MM.1S (cell line): Measurements from ENCODE around the gene APBB2.

Experiments used
- DNase-seq: peaks from one replicate; pipeline ENCODE4 v3.0.0-alpha.2; 2015
- H2AFZ ChIP-seq: fragments of 300-600 bp; sonication (generic); 2 replicates; pipeline ENCODE4 v1.6.0; 2016; ENCODE audit warnings: antibody characterized with exemption, low read length
- H3F3A ChIP-seq: fragments of 300-600 bp; sonication (generic); 2 replicates; pipeline ENCODE4 v1.6.1; 2016; ENCODE audit warnings: mild to moderate bottlenecking, antibody characterized with exemption, low read length, moderate library complexity, mixed read lengths; ENCODE audit not compliant: insufficient read depth
- H3K27ac ChIP-seq: fragments of 300-600 bp; sonication (generic); 2 replicates; pipeline ENCODE4 v1.5.1; 2016; ENCODE audit warnings: mild to moderate bottlenecking, low read length
- H3K27me3 ChIP-seq: fragments of 300-600 bp; sonication (generic); replicated peaks from 2 replicates; pipeline ENCODE4 v1.6.0; 2016; ENCODE audit warnings: low read length; ENCODE audit not compliant: insufficient read depth
- H3K36me3 ChIP-seq: fragments of 300-600 bp; sonication (generic); replicated peaks from 2 replicates; pipeline ENCODE4 v1.6.1; 2016; ENCODE audit warnings: mild to moderate bottlenecking, low read length, mixed read lengths; ENCODE audit not compliant: insufficient read depth
- H3K4me1 ChIP-seq: fragments of 300-600 bp; sonication (generic); 2 replicates; pipeline ENCODE4 v1.6.1; 2016; ENCODE audit warnings: low read length, mixed read lengths
- H3K4me2 ChIP-seq: fragments of 300-600 bp; sonication (generic); 2 replicates; pipeline ENCODE4 v1.6.0; 2016; ENCODE audit warnings: low read depth, low read length
- H3K4me3 ChIP-seq: fragments of 300-600 bp; sonication (generic); 2 replicates; pipeline ENCODE4 v1.5.1; 2016; ENCODE audit warnings: low read length, mixed read lengths
- H3K79me2 ChIP-seq: fragments of 300-600 bp; sonication (generic); 2 replicates; pipeline ENCODE4 v1.6.1; 2016; ENCODE audit warnings: mixed run types, low read length, mixed read lengths
- H3K9ac ChIP-seq: fragments of 300-600 bp; sonication (generic); 2 replicates; pipeline ENCODE4 v1.6.1; 2016; ENCODE audit warnings: low read length, mixed read lengths
- H3K9me2 ChIP-seq: fragments of 300-600 bp; sonication (generic); replicated peaks from 2 replicates; pipeline ENCODE4 v1.6.1; 2016; ENCODE audit warnings: mild to moderate bottlenecking, low read length, mixed read lengths; ENCODE audit not compliant: insufficient read depth
- H3K9me3 ChIP-seq: fragments of 300-600 bp; sonication (generic); replicated peaks from 2 replicates; pipeline ENCODE4 v1.6.1; 2016; ENCODE audit warnings: mild to moderate bottlenecking, low read length, mixed read lengths; ENCODE audit not compliant: insufficient read depth
- H4K20me1 ChIP-seq: fragments of 300-600 bp; sonication (generic); 2 replicates; pipeline ENCODE4 v1.6.1; 2016; ENCODE audit warnings: mild to moderate bottlenecking, low read length, moderate library complexity, mixed read lengths; ENCODE audit not compliant: insufficient read depth
- EZH2 ChIP-seq: fragments of 300-600 bp; sonication (generic); optimal IDR thresholded peaks from 2 replicates; pipeline ENCODE3; 2017; ENCODE audit warnings: low read depth, mild to moderate bottlenecking, antibody characterized with exemption, low read length, mixed read lengths
- EZH2phosphoT487 ChIP-seq: fragments of 300-600 bp; sonication (generic); IDR thresholded peaks from 2 replicates; pipeline ENCODE4 v1.6.1; 2018; ENCODE audit warnings: antibody characterized with exemption, low read length
- TF ChIP-seq, protein P1 (sequence below): fragments of 300-600 bp; sonication (generic); IDR thresholded peaks from 2 replicates; pipeline ENCODE4 v1.5.1; 2016; ENCODE audit warnings: antibody characterized with exemption, low read length, mixed read lengths

APBB2 gene

DNA sequence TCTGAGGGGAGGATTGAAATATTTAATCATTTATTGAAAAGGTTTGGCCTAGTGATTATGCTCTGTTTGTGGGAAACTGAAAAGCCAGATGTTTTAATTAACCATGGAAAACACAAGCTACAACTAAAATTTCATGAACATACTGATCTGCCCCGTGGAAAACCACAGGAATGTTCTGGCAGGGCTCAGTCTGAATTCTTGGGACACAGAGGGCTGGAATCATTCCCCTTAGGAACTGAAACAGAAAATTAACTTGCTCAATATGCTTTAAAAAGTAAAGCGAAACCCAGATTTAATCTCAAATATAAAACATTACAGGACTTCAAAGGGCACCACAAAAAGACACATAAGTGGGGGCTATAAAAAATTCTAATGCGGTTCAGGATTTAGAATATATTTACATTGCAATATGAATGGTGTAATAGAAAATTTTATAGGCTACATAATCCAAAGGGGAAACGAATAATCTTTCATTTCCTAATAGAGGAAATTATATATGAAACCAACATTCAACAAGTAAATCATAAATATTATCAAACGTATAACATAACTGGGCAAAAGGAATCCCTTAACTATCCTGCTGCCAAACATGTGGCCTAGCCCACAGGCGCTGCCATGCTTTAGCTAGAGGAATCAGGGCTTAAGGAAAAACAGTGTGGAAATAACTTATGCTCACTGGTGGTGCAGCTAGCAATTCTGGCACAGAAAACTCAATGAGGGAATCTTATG lies 70.9 kb downstream of the APBB2 start:
- Histone ChIP-seq H3K4me1 (peaks cover 21% of the 10 kb centered on the region), H3K9me2 (no peaks in the 10 kb centered on the region), H4K20me1 (no peaks in the 10 kb centered on the region), H3K79me2 (no peaks in the 10 kb centered on the region), H3K27ac (no peak overlapping the region), H3K9me3 (no peaks in the 10 kb centered on the region), H3K36me3 (no peaks in the 10 kb centered on the region), H3F3A (peaks cover 15% of the 10 kb centered on the region), H3K4me3 (no peak overlapping the region), H3K27me3 (no peaks in the 10 kb centered on the region), H2AFZ (no peak overlapping the region), H3K9ac (no peak overlapping the region), H3K4me2 (no peak overlapping the region)
- no peak for TF ChIP-seq EZH2phosphoT487
- TF ChIP-seq EZH2, result no peak
- TF ChIP-seq, protein P1, sequence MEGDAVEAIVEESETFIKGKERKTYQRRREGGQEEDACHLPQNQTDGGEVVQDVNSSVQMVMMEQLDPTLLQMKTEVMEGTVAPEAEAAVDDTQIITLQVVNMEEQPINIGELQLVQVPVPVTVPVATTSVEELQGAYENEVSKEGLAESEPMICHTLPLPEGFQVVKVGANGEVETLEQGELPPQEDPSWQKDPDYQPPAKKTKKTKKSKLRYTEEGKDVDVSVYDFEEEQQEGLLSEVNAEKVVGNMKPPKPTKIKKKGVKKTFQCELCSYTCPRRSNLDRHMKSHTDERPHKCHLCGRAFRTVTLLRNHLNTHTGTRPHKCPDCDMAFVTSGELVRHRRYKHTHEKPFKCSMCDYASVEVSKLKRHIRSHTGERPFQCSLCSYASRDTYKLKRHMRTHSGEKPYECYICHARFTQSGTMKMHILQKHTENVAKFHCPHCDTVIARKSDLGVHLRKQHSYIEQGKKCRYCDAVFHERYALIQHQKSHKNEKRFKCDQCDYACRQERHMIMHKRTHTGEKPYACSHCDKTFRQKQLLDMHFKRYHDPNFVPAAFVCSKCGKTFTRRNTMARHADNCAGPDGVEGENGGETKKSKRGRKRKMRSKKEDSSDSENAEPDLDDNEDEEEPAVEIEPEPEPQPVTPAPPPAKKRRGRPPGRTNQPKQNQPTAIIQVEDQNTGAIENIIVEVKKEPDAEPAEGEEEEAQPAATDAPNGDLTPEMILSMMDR, result no peak
- no peak for DNase-seq

DNA sequence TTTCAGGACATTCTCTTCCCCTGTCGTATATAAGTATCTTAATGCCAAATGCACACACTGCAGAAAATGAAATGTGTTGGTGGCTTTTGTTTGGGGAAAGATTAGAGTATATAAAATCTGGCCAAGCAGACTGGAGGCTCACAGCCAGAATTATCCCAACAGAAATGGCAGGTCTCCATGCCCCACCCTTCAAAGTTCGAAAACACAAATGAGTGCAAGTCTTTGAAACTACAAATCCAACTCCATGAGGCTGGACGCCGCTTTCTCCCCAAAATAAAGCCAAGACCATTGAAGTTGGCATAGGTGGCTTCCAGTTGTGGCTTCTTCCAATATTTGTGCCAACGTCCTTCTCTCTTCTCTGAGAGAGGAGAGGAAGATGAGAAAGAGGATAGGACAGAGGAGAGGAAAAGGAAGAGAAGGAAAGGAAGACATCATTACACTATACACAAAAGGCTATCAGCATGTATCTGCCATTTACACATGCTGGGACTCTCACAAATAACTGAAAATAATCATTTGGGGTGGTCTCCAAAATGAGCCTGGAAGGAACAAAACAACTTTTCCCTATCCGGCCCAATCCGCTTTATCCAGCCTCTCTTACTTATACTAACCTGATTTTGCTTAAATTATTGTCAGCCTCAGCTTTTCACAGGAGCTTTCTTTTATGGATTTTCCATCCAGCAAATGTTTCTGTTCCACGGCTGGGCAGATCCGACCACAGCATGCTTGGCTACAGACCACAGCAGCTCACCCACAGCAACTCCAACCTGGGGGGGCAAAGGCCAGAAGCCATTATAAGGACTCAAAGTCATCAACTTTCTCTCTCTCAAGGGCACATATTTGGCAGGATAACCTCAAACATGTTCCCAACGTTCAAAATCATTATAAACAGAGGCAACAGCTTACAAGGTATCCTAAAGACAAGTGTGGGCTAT lies 71.7 kb downstream of the APBB2 start:
- no peaks in the 10 kb centered on the region for H3K9me2 ChIP-seq
- no peak overlapping the region for H3K27ac ChIP-seq
- no peaks in the 10 kb centered on the region for H3K27me3 ChIP-seq
- H3K36me3 ChIP-seq, result no peaks in the 10 kb centered on the region
- TF ChIP-seq, protein P1, result no peak
- TF ChIP-seq EZH2, result no peak
- no peak for TF ChIP-seq EZH2phosphoT487
- DNase-seq, result no peak
- no peak overlapping the region for H3K9ac ChIP-seq
- no peak overlapping the region for H2AFZ ChIP-seq
- H4K20me1 ChIP-seq, result no peaks in the 10 kb centered on the region
- peaks cover 16% of the 10 kb centered on the region for H3K4me1 ChIP-seq
- no peaks in the 10 kb centered on the region for H3K9me3 ChIP-seq
- peaks cover 15% of the 10 kb centered on the region for H3F3A ChIP-seq
- H3K4me2 ChIP-seq, result no peak overlapping the region
- H3K4me3 ChIP-seq, result no peak overlapping the region
- no peaks in the 10 kb centered on the region for H3K79me2 ChIP-seq

GRCh38 chr4:41141900-41142299 lies 72.4 kb downstream of the APBB2 start:
- Histone ChIP-seq H3K4me3 (no peak overlapping the region), H3K9me3 (no peaks in the 10 kb centered on the region), H2AFZ (no peak overlapping the region), H3K27ac (no peak overlapping the region), H3K36me3 (no peaks in the 10 kb centered on the region), H3K79me2 (no peaks in the 10 kb centered on the region), H3K27me3 (no peaks in the 10 kb centered on the region), H3F3A (peaks cover 15% of the 10 kb centered on the region), H4K20me1 (no peaks in the 10 kb centered on the region), H3K4me2 (no peak overlapping the region), H3K4me1 (peaks cover 16% of the 10 kb centered on the region), H3K9ac (no peak overlapping the region), H3K9me2 (no peaks in the 10 kb centered on the region)
- TF ChIP-seq, protein P1, result no peak
- TF ChIP-seq EZH2, result no peak
- no peak for TF ChIP-seq EZH2phosphoT487
- no peak for DNase-seq
